Activated T-cell treated with anti-CD3 and anti-CD28 coated beads, Interleukin-2, amount 50 U/mL, for 24 hours (primary cell): ENCODE results near the gene BMS1.
"Not testable (repeated sequence)": the region's sequence is repeated elsewhere in the genome, so short reads cannot be mapped to it uniquely, and the experiment has no call there.

Source experiments
- DNase-seq: peaks from one replicate; pipeline ENCODE4 v3.0.0-alpha.2; 2020
- H3K27ac Mint-ChIP-seq: 2 replicates; pipeline ENCODE4 v1.8.0; 2020; ENCODE audit warnings: mild to moderate bottlenecking, mixed read lengths
- H3K27me3 Mint-ChIP-seq: 2 replicates; pipeline ENCODE4 v1.8.0; 2020; ENCODE audit warnings: mixed read lengths
- H3K36me3 Mint-ChIP-seq: 2 replicates; pipeline ENCODE4 v1.8.0; 2020; ENCODE audit warnings: low read depth, mixed read lengths
- H3K4me1 Mint-ChIP-seq: 2 replicates; pipeline ENCODE4 v1.8.0; 2020; ENCODE audit warnings: low read depth, mixed read lengths
- H3K4me3 Mint-ChIP-seq: 2 replicates; pipeline ENCODE4 v1.8.0; 2020; ENCODE audit warnings: mild to moderate bottlenecking, moderate library complexity, mixed read lengths
- H3K9me3 Mint-ChIP-seq: 2 replicates; pipeline ENCODE4 v1.8.0; 2020; ENCODE audit warnings: mixed read lengths

BMS1 gene

GRCh38 chr10:42865716-42866114, 83.1 kb downstream of the BMS1 start:
- no peak overlapping the region for H3K4me3 Mint-ChIP-seq
- peaks cover 34% of the 10 kb centered on the region for H3K27me3 Mint-ChIP-seq
- no peak for DNase-seq
- no peaks in the 10 kb centered on the region for H3K9me3 Mint-ChIP-seq
- H3K4me1 Mint-ChIP-seq, result peaks cover 3% of the 10 kb centered on the region
- no peaks in the 10 kb centered on the region for H3K36me3 Mint-ChIP-seq
- H3K27ac Mint-ChIP-seq, result no peak overlapping the region

DNA sequence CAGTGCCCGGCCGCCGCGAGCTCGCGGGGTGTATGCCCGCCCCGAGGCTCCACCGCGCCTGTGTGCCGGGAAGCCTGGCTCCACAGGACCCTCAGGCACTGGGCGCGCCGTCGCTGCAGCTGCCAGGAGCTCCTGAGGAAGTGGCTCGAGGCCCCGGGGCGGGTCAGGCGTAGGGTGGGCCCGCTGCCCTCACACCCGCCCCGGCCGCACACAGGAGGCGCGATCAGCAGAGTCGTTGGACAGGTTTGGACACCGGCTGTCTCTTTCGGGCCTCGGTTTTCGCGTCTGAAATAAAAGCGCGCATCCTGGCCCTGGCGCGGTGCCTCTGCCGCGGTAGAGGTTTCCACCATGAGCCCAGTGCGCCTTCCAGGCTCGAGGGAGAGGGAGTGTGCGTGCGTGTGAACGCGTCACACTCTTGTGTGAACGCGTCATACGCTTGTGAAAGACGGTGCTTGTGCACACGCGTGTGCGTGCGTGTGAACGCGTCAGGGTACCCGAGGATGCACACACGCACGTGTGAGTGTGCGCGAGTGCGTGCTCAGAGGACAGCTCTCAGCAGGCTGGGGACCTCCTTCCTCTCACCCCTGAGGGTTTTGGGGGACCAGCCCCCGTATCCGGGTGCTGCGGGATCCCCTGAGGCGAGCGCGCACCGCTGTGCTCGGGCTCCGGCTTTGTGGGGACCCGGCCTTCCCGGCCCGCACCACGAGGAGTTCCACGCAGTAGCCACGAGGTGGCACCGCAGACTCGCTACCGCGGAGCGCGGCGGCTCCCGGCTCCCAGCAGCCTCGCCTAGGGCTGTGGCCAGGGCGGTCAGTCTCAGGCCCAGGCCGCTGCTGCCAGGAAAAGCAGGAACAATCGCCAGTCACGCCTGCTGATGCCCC, 83.8 kb downstream of the BMS1 start:
- peak; percentile 68 for DNase-seq
- Mint-ChIP-seq H3K36me3 (no peaks in the 10 kb centered on the region), H3K4me3 (peak overlapping the region; percentile 45), H3K27me3 (peaks cover 30% of the 10 kb centered on the region), H3K27ac (no peak overlapping the region), H3K4me1 (peaks cover 3% of the 10 kb centered on the region), H3K9me3 (no peaks in the 10 kb centered on the region)

- no peaks in the 10 kb centered on the region for H3K9me3 Mint-ChIP-seq
- H3K36me3 Mint-ChIP-seq, result no peaks in the 10 kb centered on the region
- H3K4me1 Mint-ChIP-seq, result peaks cover 3% of the 10 kb centered on the region
- H3K27ac Mint-ChIP-seq, result no peak overlapping the region
- DNase-seq, result no peak
- no peak overlapping the region for H3K4me3 Mint-ChIP-seq
- peaks cover 30% of the 10 kb centered on the region for H3K27me3 Mint-ChIP-seq
Measured at GRCh38 chr10:42867571-42867970, 85.0 kb downstream of the BMS1 start.

DNA sequence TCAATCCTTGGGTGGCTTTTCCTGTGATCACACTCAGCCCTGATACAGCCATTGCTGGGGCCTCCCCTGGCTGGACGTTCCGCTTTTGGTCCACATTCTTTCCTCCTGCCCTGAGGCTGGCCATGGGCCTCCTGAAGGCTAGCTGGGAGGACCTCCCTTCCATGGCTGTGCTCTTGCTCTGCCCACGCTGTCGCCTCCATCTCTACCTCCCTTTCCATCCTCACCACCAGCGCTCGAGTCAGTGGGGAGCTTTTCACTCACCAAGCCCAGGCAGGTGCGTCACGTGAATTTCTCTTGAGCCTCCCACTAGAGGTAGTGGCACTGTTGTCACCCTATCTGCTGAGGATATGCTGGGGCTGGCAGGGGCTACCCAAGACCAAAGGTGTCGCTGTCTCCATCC, 85.9 kb downstream of the BMS1 start:
- Mint-ChIP-seq H3K27ac (no peak overlapping the region), H3K4me1 (peaks cover 3% of the 10 kb centered on the region), H3K36me3 (no peaks in the 10 kb centered on the region), H3K4me3 (no peak overlapping the region), H3K27me3 (peaks cover 25% of the 10 kb centered on the region), H3K9me3 (no peaks in the 10 kb centered on the region)
- DNase-seq, result no peak

DNA sequence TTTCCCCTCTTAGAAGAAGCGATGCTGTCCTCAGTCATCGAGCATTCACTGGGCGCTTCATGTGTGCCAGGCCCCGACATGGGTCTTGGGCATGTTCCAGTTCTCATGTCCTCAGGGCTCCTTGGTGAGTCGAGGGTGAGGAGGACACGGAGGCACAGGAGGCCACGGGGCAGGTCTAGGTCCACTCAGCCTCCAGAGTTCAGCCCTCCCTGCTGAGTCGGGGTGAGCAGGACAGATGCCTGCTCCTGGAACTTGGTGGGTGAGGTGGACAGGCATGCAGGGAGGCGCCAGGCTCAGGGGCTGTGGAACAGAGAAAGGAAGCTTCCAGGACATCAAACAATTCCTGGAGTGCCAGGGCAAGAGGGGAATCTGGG, 87.4 kb downstream of the BMS1 start:
- Mint-ChIP-seq H3K9me3 (no peaks in the 10 kb centered on the region), H3K4me3 (no peak overlapping the region), H3K36me3 (no peaks in the 10 kb centered on the region), H3K27ac (no peak overlapping the region), H3K4me1 (peaks cover 3% of the 10 kb centered on the region), H3K27me3 (peaks cover 13% of the 10 kb centered on the region)
- DNase-seq, result no peak

DNA sequence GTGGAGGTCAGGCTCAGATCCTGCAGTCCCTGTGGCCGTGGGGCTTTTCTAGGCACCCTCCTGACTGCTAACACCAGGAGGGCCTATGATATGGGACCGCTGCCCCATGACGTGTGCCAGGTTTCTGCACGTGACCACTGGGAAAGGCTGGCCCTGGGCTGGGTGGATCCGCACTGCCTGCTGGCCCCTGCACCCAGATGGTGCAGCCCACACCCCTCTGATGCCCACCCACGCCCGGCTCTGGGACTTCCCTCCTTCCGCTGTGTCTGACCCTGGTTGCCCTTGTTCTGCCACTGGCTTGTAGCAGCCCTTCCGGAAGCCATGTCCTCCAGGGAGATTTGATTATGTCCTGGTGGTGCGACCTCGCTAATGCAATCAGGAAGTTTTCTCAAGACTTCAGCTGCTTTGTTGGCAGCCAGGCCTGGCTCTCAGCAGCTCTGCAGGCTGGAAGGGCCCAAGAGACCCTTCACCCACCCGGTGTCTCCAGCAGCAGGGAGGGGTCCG, 88.6 kb downstream of the BMS1 start:
- H3K36me3 Mint-ChIP-seq, H3K27ac Mint-ChIP-seq, DNase-seq, H3K9me3 Mint-ChIP-seq, H3K27me3 Mint-ChIP-seq, H3K4me1 Mint-ChIP-seq, H3K4me3 Mint-ChIP-seq: not testable (repeated sequence)

- Mint-ChIP-seq H3K4me1 (peaks cover 1% of the 10 kb centered on the region), H3K27me3 (peaks cover 7% of the 10 kb centered on the region), H3K27ac (no peak overlapping the region), H3K36me3 (no peaks in the 10 kb centered on the region), H3K9me3 (no peaks in the 10 kb centered on the region), H3K4me3 (no peak overlapping the region)
- DNase-seq, result no peak
Measured at GRCh38 chr10:42871823-42872222, 89.2 kb downstream of the BMS1 start.

GRCh38 chr10:42872865-42873435, 90.4 kb downstream of the BMS1 start:
- no peaks in the 10 kb centered on the region for H3K36me3 Mint-ChIP-seq
- H3K27ac Mint-ChIP-seq, result no peak overlapping the region
- H3K27me3 Mint-ChIP-seq, result peaks cover 5% of the 10 kb centered on the region
- H3K4me1 Mint-ChIP-seq, result no peaks in the 10 kb centered on the region
- H3K4me3 Mint-ChIP-seq, result no peak overlapping the region
- no peaks in the 10 kb centered on the region for H3K9me3 Mint-ChIP-seq
- no peak for DNase-seq

GRCh38 chr10:42874713-42875387, 92.3 kb downstream of the BMS1 start:
- no peak for DNase-seq
- Mint-ChIP-seq H3K36me3 (no peaks in the 10 kb centered on the region), H3K9me3 (no peaks in the 10 kb centered on the region), H3K4me3 (no peak overlapping the region), H3K4me1 (no peaks in the 10 kb centered on the region), H3K27ac (no peak overlapping the region), H3K27me3 (peaks cover 8% of the 10 kb centered on the region)

GRCh38 chr10:42875388-42875755, 92.8 kb downstream of the BMS1 start:
- H3K36me3 Mint-ChIP-seq, result no peaks in the 10 kb centered on the region
- no peak overlapping the region for H3K4me3 Mint-ChIP-seq
- no peaks in the 10 kb centered on the region for H3K4me1 Mint-ChIP-seq
- H3K27ac Mint-ChIP-seq, result no peak overlapping the region
- H3K27me3 Mint-ChIP-seq, result peaks cover 8% of the 10 kb centered on the region
- DNase-seq, result no peak
- no peaks in the 10 kb centered on the region for H3K9me3 Mint-ChIP-seq

DNA sequence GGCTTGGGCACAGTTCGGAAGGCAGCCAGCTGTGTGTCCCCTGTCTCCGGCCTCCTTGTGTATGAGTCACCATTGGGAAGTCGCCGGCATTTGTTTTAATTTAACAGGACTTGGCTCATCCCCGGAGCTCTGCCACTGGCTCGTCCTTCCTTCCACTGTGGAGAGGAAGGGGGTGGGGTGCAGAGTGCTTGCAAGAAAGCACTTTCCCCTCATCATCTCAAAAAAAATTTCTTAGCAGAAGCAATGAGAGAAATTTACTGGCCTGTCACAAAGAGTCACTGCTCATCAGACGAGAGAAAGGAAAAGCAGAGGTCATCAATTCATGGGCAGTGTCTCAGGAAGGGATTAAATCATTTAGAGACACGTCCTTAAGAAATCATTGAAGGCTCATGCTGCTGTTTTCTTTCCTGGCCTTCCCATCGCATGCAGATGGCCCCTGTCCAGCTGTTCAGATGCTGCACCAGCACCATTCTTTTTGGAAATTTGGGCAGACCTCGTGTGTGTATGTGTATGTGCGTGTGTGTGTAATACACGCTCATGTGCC, 93.3 kb downstream of the BMS1 start:
- Mint-ChIP-seq H3K4me3 (no peak overlapping the region), H3K27ac (no peak overlapping the region), H3K36me3 (no peaks in the 10 kb centered on the region), H3K9me3 (no peaks in the 10 kb centered on the region), H3K4me1 (no peaks in the 10 kb centered on the region), H3K27me3 (peaks cover 8% of the 10 kb centered on the region)
- DNase-seq, result no peak

- Mint-ChIP-seq H3K36me3 (no peaks in the 10 kb centered on the region), H3K27me3 (peaks cover 8% of the 10 kb centered on the region), H3K4me1 (no peaks in the 10 kb centered on the region), H3K9me3 (peaks cover 3% of the 10 kb centered on the region), H3K4me3 (no peak overlapping the region), H3K27ac (no peak overlapping the region)
- DNase-seq, result no peak
Measured at GRCh38 chr10:42876476-42876875, 93.9 kb downstream of the BMS1 start.

- Mint-ChIP-seq H3K27ac (no peak overlapping the region), H3K9me3 (peaks cover 4% of the 10 kb centered on the region), H3K36me3 (no peaks in the 10 kb centered on the region), H3K4me1 (no peaks in the 10 kb centered on the region), H3K27me3 (peaks cover 8% of the 10 kb centered on the region), H3K4me3 (no peak overlapping the region)
- DNase-seq, result no peak
Measured at GRCh38 chr10:42876945-42877344, 94.3 kb downstream of the BMS1 start.

DNA sequence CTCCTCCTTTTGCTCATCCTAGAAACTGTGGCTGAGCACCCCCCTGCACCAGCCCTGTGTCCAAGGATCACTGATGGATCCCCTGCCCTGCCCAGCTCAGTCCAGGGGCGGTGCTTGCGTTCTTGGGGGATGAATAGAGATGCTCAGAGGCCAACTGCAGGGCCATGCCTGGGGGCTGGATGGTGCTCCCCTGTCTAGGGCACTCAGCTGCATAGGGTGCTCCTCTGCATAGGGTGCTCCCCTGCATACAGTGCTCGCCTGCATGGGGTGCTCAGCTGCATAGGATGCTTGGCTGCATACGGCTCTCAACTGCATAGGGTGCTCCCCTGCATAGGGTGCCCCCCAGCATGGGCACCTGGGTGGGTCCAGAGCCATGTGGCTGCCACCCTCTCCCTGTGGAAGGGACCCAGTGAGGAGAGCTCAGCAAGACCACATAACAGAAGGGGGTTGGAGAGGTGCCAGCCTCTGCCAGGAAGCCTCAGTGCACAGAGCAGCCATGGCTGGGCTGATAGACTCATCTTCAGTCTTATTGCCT, 95.0 kb downstream of the BMS1 start:
- Mint-ChIP-seq H3K36me3 (no peaks in the 10 kb centered on the region), H3K9me3 (peaks cover 10% of the 10 kb centered on the region), H3K27me3 (peaks cover 8% of the 10 kb centered on the region), H3K4me3 (no peak overlapping the region), H3K27ac (no peak overlapping the region), H3K4me1 (no peaks in the 10 kb centered on the region)
- no peak for DNase-seq
